Cardiac muscle cell (in vitro differentiated cells and primary cell): ENCODE data around the gene BBX. TPM values are rescaled to one million over a fixed set of nuclear protein-coding genes. Genes with fewer than 3 reads are reported as not detected.

ENCODE experiments used
- DNase-seq, 2 donors: peaks; one replicate each; pipeline versions ENCODE4 v3.0.0 to v3.0.0-alpha.2; 2010 to 2017; ENCODE audit warnings: low read depth in 1 of 2, low spot score in 1 of 2
- H3K27ac ChIP-seq: fragments of 200-600 bp; sonication (generic); 2 replicates; pipeline ENCODE4 v1.5.1; 2016
- H3K27me3 ChIP-seq: fragments of 200-600 bp; sonication (generic); 2 replicates; pipeline ENCODE4 v1.6.0; 2016; ENCODE audit warnings: control low read depth
- H3K36me3 ChIP-seq: fragments of 200-600 bp; sonication (generic); 2 replicates; pipeline ENCODE4 v1.5.1; 2016; ENCODE audit warnings: control low read depth
- H3K4me1 ChIP-seq: fragments of 200-600 bp; sonication (generic); 2 replicates; pipeline ENCODE4 v1.8.1; 2017; ENCODE audit warnings: low read depth, mild to moderate bottlenecking, mixed run types
- H3K4me3 ChIP-seq: fragments of 200-600 bp; sonication (generic); 2 replicates; pipeline ENCODE4 v1.5.1; 2016; ENCODE audit warnings: mild to moderate bottlenecking
- H3K9me3 ChIP-seq: fragments of 200-600 bp; sonication (generic); 2 replicates; pipeline ENCODE4 v1.5.1; 2017; ENCODE audit warnings: low read depth, mild to moderate bottlenecking, control low read depth
- polyA plus RNA-seq: library from polyadenylated mRNA; unstranded; fragments of >200 nt; fragmentation: Nextera tagmentation; extraction: Ambion mirVana; gene quantifications from 2 replicates; pipeline ENCODE4 v1.2.1, GENCODE V29; 2016
- total RNA-seq: library from RNA; depleted of rRNA; stranded (reverse); fragments of >200 nt; gene quantifications from 2 replicates; pipeline ENCODE4 v1.2.3, GENCODE V29; 2016
- TF ChIP-seq, protein P1 (sequence below): IDR thresholded peaks from 2 replicates; pipeline ENCODE4 v1.5.1; 2012; ENCODE audit warnings: low read depth, mild to moderate bottlenecking, low read length

Gene BBX
- total and polyA plus RNA-seq, 2 experiments from 2014 or later: 77.5 to 96.2 TPM

GRCh38 chr3:107848351-107848915, 325.7 kb downstream of the BBX start:
- H3K4me3 ChIP-seq: no peak overlapping the region
- TF ChIP-seq, protein P1, sequence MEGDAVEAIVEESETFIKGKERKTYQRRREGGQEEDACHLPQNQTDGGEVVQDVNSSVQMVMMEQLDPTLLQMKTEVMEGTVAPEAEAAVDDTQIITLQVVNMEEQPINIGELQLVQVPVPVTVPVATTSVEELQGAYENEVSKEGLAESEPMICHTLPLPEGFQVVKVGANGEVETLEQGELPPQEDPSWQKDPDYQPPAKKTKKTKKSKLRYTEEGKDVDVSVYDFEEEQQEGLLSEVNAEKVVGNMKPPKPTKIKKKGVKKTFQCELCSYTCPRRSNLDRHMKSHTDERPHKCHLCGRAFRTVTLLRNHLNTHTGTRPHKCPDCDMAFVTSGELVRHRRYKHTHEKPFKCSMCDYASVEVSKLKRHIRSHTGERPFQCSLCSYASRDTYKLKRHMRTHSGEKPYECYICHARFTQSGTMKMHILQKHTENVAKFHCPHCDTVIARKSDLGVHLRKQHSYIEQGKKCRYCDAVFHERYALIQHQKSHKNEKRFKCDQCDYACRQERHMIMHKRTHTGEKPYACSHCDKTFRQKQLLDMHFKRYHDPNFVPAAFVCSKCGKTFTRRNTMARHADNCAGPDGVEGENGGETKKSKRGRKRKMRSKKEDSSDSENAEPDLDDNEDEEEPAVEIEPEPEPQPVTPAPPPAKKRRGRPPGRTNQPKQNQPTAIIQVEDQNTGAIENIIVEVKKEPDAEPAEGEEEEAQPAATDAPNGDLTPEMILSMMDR: no peak
- peaks cover 4% of the 10 kb centered on the region for H3K4me1 ChIP-seq
- no peak for DNase-seq
- H3K9me3 ChIP-seq: no peaks in the 10 kb centered on the region
- H3K27ac ChIP-seq: no peak overlapping the region
- no peaks in the 10 kb centered on the region for H3K27me3 ChIP-seq
- no peaks in the 10 kb centered on the region for H3K36me3 ChIP-seq

GRCh38 chr3:107850681-107851080, 327.9 kb downstream of the BBX start:
- no peaks in the 10 kb centered on the region for H3K9me3 ChIP-seq
- H3K4me1 ChIP-seq: peaks cover 4% of the 10 kb centered on the region
- TF ChIP-seq, protein P1: no peak
- H3K36me3 ChIP-seq: no peaks in the 10 kb centered on the region
- H3K27ac ChIP-seq: no peak overlapping the region
- no peaks in the 10 kb centered on the region for H3K27me3 ChIP-seq
- DNase-seq: no peak
- H3K4me3 ChIP-seq: no peak overlapping the region

DNA sequence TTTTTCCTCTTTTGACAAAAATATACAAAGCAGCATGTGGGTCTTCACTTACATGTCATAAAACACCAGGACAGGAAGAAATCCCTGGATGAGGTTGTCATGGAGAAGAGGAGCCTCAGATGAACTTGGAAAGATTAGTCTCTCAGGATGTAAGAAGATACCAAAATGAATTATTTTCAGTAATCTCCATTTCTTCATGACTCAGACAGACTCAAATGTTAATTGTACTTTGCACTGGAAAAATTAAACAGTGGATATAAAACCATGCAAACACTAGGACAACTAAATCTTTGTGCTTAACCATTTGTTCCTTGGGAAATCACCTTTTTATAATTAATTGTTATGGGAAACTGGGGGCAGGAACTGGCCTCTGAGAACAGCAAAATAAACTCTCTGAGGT, 331.1 kb downstream of the BBX start:
- no peaks in the 10 kb centered on the region for H3K4me1 ChIP-seq
- H3K9me3 ChIP-seq: no peaks in the 10 kb centered on the region
- no peaks in the 10 kb centered on the region for H3K36me3 ChIP-seq
- no peak overlapping the region for H3K4me3 ChIP-seq
- DNase-seq: no peak
- TF ChIP-seq, protein P1: no peak
- no peak overlapping the region for H3K27ac ChIP-seq
- no peaks in the 10 kb centered on the region for H3K27me3 ChIP-seq

DNA sequence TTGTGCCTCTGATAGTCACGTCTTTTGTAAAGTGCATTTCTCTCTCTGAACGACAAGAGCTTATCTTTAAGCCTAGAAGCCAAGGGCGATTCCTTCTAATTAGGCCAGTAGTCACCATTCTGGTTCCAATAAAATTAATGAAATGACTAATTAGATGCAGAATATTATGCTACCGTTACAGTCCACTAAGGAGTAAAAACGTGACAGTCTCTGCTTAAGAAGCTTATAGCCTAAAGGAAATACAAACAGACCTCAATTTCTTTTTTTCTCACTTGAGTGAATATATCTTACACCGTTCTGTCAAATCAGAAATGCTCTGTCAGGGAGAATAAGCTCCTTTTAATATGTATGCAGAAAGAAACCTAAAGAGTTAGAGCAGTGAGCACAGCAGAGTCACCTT, 332.0 kb downstream of the BBX start:
- no peak for DNase-seq
- no peaks in the 10 kb centered on the region for H3K27me3 ChIP-seq

GRCh38 chr3:107855710-107856109, 332.9 kb downstream of the BBX start:
- H3K36me3 ChIP-seq: no peaks in the 10 kb centered on the region
- H3K4me1 ChIP-seq: no peaks in the 10 kb centered on the region
- H3K27ac ChIP-seq: no peak overlapping the region
- no peaks in the 10 kb centered on the region for H3K27me3 ChIP-seq
- H3K4me3 ChIP-seq: no peak overlapping the region
- no peaks in the 10 kb centered on the region for H3K9me3 ChIP-seq
- peak; percentile 20 to 45 for DNase-seq
- TF ChIP-seq, protein P1: peak; percentile 34

More for the DNA sequence above, 332.0 kb downstream of the BBX start:
- Histone ChIP-seq H3K4me1 (no peaks in the 10 kb centered on the region), H3K9me3 (no peaks in the 10 kb centered on the region), H3K4me3 (no peak overlapping the region), H3K27ac (no peak overlapping the region), H3K36me3 (no peaks in the 10 kb centered on the region)
- TF ChIP-seq, protein P1: no peak
